NCI-H524 (cell line): ENCODE data around the gene KLHL30.

ENCODE experiments used
- DNase-seq, 2 experiments: peaks; one replicate each; lab custom pipeline; 2025; lab: John Stamatoyannopoulos, UW

The KLHL30 gene

GRCh38 chr2:238174701-238175100, 36.2 kb downstream of the KLHL30 start:
- no peak for DNase-seq

DNA sequence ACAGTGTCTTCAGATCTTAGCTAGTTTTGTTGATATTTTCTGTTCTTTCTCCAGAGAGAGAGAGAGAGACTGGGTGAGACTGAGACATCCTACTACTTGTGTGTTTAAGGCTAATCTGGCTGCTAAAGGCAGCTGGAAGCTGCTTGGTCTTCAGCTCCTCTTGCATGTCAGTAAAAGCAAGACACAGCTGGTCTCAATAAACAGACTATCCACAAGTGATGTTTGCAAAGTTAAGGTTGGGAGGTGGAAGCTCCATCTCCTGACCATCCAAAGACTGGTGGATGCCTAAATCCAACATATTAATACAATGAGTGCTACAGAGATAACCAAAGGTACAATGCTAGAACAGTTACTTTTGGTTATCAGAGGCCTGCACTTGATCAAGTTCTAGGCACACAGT, 38.1 kb downstream of the KLHL30 start:
- no peak for DNase-seq

- no peak for DNase-seq
Measured at GRCh38 chr2:238180554-238180953, 42.1 kb downstream of the KLHL30 start.

GRCh38 chr2:238182362-238182761, 43.9 kb downstream of the KLHL30 start:
- DNase-seq: no peak

- DNase-seq: no peak
Measured at GRCh38 chr2:238183821-238184220, 45.4 kb downstream of the KLHL30 start.

DNA sequence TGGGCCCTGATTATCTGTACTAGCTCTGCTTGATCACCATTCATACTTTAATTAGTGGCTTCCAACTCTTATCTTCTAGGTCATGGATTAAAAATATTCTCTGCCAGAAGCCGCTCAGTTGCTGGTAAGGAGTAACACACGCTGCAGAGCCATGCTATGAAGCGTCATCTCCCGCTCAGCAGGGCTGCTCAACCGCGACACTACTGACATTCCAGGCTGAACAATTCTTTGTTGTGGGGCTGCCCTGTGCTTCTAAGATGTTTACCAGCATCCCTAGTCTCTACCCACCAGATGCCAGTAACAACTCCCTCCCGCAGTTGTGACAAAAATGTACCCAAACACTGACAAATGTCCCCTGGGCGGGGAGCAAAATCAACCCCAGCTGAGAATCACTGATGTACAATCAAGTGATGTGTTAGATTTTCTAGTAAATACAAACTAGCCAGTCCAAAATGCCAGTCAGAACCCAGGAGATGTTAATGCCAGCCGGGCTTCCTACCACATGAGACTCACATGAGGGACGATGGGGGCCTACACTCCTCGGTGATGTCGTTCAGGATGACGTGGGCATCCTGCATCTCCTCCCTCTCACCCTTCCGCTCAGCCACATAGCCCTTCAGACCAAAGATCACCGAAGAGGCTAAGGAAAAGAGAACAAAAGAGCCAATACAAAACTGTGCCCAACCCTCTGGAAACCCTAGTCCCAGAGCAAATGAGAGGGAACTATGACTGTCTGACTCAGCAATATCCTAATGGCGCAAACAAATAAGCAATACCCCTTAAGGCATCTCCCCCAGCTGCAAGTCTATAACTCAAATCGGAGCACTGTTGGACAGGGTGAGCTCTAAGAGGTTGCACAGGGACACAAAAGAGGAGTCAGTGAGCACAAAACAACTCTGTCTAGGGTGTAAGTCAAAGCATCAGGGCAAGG, 49.4 kb downstream of the KLHL30 start:
- no peak for DNase-seq

DNA sequence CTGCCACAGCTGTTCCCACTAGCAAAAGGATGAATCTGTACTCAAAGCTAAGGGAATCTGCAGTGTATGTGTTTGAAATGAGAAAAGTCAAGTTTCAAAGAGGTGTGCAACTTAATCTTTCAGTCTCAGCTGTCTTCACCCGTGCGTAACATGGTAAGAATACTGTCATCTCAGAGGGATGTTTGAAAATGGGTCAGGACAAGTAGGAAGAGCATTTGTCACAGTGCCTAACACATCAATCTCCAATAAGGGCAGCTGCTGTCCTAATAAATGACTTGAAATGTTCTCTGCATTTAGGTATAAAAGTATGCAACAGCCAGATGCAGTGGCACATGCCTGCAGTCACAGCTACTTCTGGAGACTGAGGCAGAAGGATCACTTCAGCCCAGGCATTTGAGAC, 52.0 kb downstream of the KLHL30 start:
- DNase-seq: no peak
